Epithelial cell of prostate (primary cell): Measurements from ENCODE around the gene LRIT1.
"Not testable (repeated sequence)": the region's sequence is repeated elsewhere in the genome, so short reads cannot be mapped to it uniquely, and the experiment has no call there.

Experiments used
- DNase-seq: peaks from one replicate; pipeline ENCODE4 v3.0.0-alpha.2; 2011; ENCODE audit warnings: low read depth, low spot score
- H3K27ac ChIP-seq: fragments of 450-650 bp; 2 replicates; pipeline ENCODE4 v1.5.1; 2017; ENCODE audit warnings: mild to moderate bottlenecking

The LRIT1 gene

GRCh38 chr10:84241185-84241790 lies at the start of gene LRIT1:
Gene LRIT1 (minus strand): TSS chr10:84241546. CDS start chr10:84241439, 107 bp downstream.
- DNase-seq: no peak
- no peak within 1 kb of the TSS for H3K27ac ChIP-seq

- DNase-seq: no peak
- no peak overlapping the region for H3K27ac ChIP-seq
Measured at GRCh38 chr10:84290235-84290634, 48.9 kb upstream of the LRIT1 start.

GRCh38 chr10:84289521-84290200 lies 48.3 kb upstream of the LRIT1 start:
- no peak overlapping the region for H3K27ac ChIP-seq
- DNase-seq: no peak

- no peak for DNase-seq
- no peak overlapping the region for H3K27ac ChIP-seq
Measured at GRCh38 chr10:84288151-84288550, 46.8 kb upstream of the LRIT1 start.

- no peak for DNase-seq
- H3K27ac ChIP-seq: no peak overlapping the region
Measured at GRCh38 chr10:84286695-84287094, 45.3 kb upstream of the LRIT1 start.

- not testable (repeated sequence) for DNase-seq, H3K27ac ChIP-seq
Measured at GRCh38 chr10:84279876-84280475, 38.6 kb upstream of the LRIT1 start.

- DNase-seq: no peak
- H3K27ac ChIP-seq: peak overlapping the region; percentile 90
Measured at GRCh38 chr10:84270708-84271107, 29.4 kb upstream of the LRIT1 start.

GRCh38 chr10:84269773-84270172 lies 28.4 kb upstream of the LRIT1 start:
- peak overlapping the region; percentile 90 for H3K27ac ChIP-seq
- no peak for DNase-seq

GRCh38 chr10:84269162-84269561 lies 27.8 kb upstream of the LRIT1 start:
- H3K27ac ChIP-seq: peak overlapping the region; percentile 90
- no peak for DNase-seq

- no peak for DNase-seq
Measured at GRCh38 chr10:84267503-84268126, 26.3 kb upstream of the LRIT1 start.

GRCh38 chr10:84265418-84265817 lies 24.1 kb upstream of the LRIT1 start:
- H3K27ac ChIP-seq: no peak overlapping the region

More at GRCh38 chr10:84267503-84268126, 26.3 kb upstream of the LRIT1 start:
- peak overlapping the region; percentile 90 for H3K27ac ChIP-seq

GRCh38 chr10:84264611-84265141 lies 23.3 kb upstream of the LRIT1 start:
- DNase-seq: no peak

More at GRCh38 chr10:84265418-84265817, 24.1 kb upstream of the LRIT1 start:
- DNase-seq: no peak

GRCh38 chr10:84263716-84264115 lies 22.4 kb upstream of the LRIT1 start:
- no peak overlapping the region for H3K27ac ChIP-seq
- DNase-seq: no peak

More at GRCh38 chr10:84264611-84265141, 23.3 kb upstream of the LRIT1 start:
- H3K27ac ChIP-seq: no peak overlapping the region

GRCh38 chr10:84262190-84262956 lies 21.0 kb upstream of the LRIT1 start:
- H3K27ac ChIP-seq: no peak overlapping the region
- DNase-seq: no peak

- DNase-seq: no peak
- H3K27ac ChIP-seq: no peak overlapping the region
Measured at GRCh38 chr10:84261236-84261915, 20.0 kb upstream of the LRIT1 start.

- DNase-seq: no peak
- H3K27ac ChIP-seq: no peak overlapping the region
Measured at GRCh38 chr10:84258034-84258695, 16.8 kb upstream of the LRIT1 start.

- no peak overlapping the region for H3K27ac ChIP-seq
- no peak for DNase-seq
Measured at GRCh38 chr10:84257343-84258020, 16.1 kb upstream of the LRIT1 start.
